Adipocyte (in vitro differentiated cells): ENCODE results near the gene RPS15A.
"Not testable (repeated sequence)": the region's sequence is repeated elsewhere in the genome, so short reads cannot be mapped to it uniquely, and the experiment has no call there.

ENCODE experiments used
- DNase-seq: peaks from one replicate; pipeline ENCODE4 v3.0.0-alpha.2; 2015; ENCODE audit warnings: low read depth
- H3K27me3 ChIP-seq: replicated peaks from 2 replicates; pipeline ENCODE4 v1.7.0; 2013; ENCODE audit warnings: mild to moderate bottlenecking, low read length, moderate library complexity; ENCODE audit not compliant: control insufficient read depth, insufficient read depth
- H3K36me3 ChIP-seq: 2 replicates; pipeline ENCODE4 v1.7.0; 2013; ENCODE audit warnings: low read length, mild to moderate bottlenecking, moderate library complexity; ENCODE audit not compliant: control insufficient read depth, insufficient read depth, severe bottlenecking
- H3K4me1 ChIP-seq: 2 replicates; pipeline ENCODE4 v1.7.0; 2013; ENCODE audit warnings: mild to moderate bottlenecking, low read length, moderate library complexity; ENCODE audit not compliant: control insufficient read depth, insufficient read depth
- H3K4me3 ChIP-seq: 2 replicates; pipeline ENCODE4 v1.7.0; 2013; ENCODE audit warnings: mild to moderate bottlenecking, low read length, moderate library complexity
- H3K9ac ChIP-seq: 2 replicates; pipeline ENCODE4 v1.7.0; 2013; ENCODE audit warnings: mild to moderate bottlenecking, low read length, moderate library complexity
- H3K9me3 ChIP-seq: 2 replicates; pipeline ENCODE4 v1.7.0; 2013; ENCODE audit warnings: mild to moderate bottlenecking, low read length, moderate library complexity; ENCODE audit not compliant: control insufficient read depth

Gene RPS15A

GRCh38 chr16:18734279-18734678, 55.9 kb downstream of the RPS15A start:
- not testable (repeated sequence) for H3K27me3 ChIP-seq, H3K4me3 ChIP-seq, DNase-seq, H3K36me3 ChIP-seq, H3K9ac ChIP-seq, H3K4me1 ChIP-seq, H3K9me3 ChIP-seq
